D721Med (cell line): ENCODE data around the gene ASCC2.

Source experiments
- DNase-seq: peaks from one replicate; pipeline ENCODE4 v3.0.0; 2011; ENCODE audit warnings: low spot score; ENCODE audit not compliant: insufficient read length
- FAIRE-seq: peaks from 2 replicates; lab custom pipeline; 2011; peaks lifted over from hg19 to GRCh38; lab: Jason Lieb, UNC
- TF ChIP-seq, protein P1 (sequence below): IDR thresholded peaks from 2 replicates; pipeline ENCODE4 v1.5.1; 2012; ENCODE audit warnings: mild to moderate bottlenecking, control low read depth; ENCODE audit not compliant: insufficient read depth; ENCODE audit errors: missing control alignments

ASCC2 gene

GRCh38 chr22:29882716-29883044, 44.6 kb upstream of the ASCC2 start:
- TF ChIP-seq, protein P1, sequence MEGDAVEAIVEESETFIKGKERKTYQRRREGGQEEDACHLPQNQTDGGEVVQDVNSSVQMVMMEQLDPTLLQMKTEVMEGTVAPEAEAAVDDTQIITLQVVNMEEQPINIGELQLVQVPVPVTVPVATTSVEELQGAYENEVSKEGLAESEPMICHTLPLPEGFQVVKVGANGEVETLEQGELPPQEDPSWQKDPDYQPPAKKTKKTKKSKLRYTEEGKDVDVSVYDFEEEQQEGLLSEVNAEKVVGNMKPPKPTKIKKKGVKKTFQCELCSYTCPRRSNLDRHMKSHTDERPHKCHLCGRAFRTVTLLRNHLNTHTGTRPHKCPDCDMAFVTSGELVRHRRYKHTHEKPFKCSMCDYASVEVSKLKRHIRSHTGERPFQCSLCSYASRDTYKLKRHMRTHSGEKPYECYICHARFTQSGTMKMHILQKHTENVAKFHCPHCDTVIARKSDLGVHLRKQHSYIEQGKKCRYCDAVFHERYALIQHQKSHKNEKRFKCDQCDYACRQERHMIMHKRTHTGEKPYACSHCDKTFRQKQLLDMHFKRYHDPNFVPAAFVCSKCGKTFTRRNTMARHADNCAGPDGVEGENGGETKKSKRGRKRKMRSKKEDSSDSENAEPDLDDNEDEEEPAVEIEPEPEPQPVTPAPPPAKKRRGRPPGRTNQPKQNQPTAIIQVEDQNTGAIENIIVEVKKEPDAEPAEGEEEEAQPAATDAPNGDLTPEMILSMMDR = no peak
- DNase-seq (no peak), FAIRE-seq (no peak)

GRCh38 chr22:29879753-29880152, 41.7 kb upstream of the ASCC2 start:
- no peak for DNase-seq
- FAIRE-seq = no peak

DNA sequence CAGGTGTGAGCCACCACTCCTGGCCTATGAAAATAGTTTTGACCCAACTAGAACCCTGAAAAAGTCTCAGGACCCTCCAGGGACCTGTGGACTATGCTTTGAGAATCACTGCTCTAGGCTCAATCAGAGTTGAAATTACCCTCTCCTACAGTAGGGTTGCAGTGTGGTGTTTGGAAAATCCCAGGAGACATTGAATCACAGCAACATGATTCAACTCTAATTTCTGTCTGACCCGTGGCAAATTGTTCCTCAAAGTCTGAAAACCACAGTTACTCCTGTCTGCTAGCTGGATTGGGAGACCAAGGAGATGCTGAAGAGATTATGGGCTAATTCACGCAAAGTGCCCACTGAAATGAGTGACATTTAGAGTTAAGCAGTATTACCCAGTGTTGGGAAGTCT, 39.5 kb upstream of the ASCC2 start:
- no peak for DNase-seq

More at GRCh38 chr22:29879753-29880152, 41.7 kb upstream of the ASCC2 start:
- TF ChIP-seq, protein P1 = no peak

DNA sequence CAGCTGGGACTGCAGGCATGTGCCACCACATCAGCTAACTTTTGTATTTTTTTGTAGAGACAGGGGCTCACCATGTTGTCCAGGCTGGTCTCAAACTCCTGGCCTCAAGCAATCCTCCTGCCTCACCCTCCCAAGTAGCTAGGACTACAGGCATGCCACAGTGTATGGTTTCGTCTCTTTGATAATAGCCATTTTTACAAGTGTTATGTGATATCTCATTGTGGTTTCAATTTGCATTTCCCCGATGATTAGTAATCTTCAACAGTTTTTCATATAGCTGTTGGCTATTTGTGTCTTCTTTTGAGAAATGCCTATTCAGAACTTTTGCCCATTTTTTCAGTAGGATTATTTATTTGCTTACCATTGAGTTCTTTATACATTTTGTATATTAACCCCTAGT, 35.9 kb upstream of the ASCC2 start:
- DNase-seq (no peak), FAIRE-seq (no peak)
- TF ChIP-seq, protein P1 = no peak

More for the DNA sequence above, 39.5 kb upstream of the ASCC2 start:
- no peak for FAIRE-seq
- TF ChIP-seq, protein P1 = no peak

DNA sequence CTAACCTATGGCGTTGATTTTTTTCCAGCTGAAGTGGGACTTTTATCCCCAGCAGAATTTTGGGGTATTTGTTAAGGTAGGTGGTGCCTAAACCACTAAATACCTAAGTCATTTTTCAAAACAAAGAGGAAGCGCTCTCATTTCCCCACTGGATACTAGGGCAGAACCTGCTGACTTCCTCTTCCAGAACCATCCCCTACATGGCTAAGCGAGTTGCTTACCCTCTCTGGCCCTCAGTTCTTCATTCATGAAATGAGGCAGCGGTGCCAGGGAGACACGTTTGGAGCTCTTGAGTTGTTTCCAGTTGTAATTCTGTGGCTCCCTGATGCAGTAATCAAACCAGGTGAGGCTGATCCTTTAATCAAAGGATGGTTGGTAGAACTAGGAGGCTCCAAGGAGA, 34.9 kb upstream of the ASCC2 start:
- TF ChIP-seq, protein P1 = no peak
- FAIRE-seq (no peak), DNase-seq (no peak)

GRCh38 chr22:29872144-29872893, 34.2 kb upstream of the ASCC2 start:
- FAIRE-seq (no peak), DNase-seq (no peak)
- TF ChIP-seq, protein P1 = no peak

DNA sequence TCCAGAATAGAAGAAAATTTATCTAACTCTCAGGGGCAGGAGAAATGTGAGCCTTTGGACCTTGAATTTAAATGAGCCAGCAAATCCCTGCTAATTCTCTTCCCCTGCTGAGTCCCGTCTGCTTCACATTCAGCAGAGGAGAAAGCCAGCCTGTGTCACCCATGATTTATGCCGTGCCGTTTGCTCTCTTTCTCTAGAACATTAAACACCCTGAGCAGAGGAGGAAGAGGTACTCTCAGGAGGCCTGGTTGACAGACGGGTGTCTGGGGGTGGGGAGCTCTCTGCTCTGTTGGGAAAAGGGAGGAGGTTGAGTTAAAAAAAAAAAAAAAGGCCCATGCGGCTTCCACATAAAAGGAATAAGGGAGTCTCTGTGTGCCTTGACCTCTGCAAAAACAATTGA, 33.6 kb upstream of the ASCC2 start:
- FAIRE-seq (no peak), DNase-seq (no peak)
- TF ChIP-seq, protein P1 = no peak
